GM15510 (cell line): Measurements from ENCODE around the gene TET3.

ENCODE experiments used
- POLR2A ChIP-seq: IDR thresholded peaks from 3 replicates; pipeline ENCODE4 v1.6.1; 2011; ENCODE audit warnings: borderline replicate concordance; ENCODE audit not compliant: insufficient read length; ENCODE audit errors: extremely low read depth

TET3 gene

DNA sequence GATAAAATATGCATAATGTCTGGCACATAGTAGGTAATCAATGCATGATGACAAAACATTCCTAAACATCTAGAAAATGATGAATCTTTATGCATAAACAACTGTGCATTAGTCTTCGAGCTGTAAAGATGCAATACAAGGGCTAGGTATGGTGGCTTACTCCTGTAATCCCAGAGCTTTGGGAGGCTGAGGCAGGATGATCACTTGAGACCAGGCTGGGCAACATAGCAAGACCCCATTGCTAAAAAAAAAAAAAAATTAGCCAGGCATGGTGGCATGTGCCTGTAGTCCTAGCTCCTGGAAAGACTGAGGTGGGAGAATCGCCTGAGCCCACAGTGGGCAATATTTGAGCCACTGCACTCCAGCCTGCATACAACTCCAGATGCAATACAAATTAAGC is 5.3 kb downstream of the TET3 start:
- TF ChIP-seq POLR2A: no peak

DNA sequence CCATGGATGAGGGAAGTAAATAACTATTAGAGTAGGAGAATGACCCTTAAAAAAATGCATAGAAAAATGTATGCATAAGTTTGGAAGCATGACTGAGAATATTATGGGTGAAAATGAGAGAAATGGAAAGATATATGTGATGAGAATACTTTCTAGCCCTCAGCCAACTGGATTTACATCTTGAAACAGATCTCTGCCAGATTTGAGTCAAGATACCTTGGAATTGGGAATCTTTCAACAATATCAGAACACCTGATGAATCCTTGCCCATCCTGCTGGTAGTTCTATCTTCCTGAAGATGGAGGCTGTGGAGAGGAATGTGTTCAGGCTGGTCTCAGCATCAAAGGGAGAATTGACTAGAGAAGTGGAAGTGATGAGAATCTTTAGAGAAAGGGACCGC is 5.8 kb downstream of the TET3 start:
- no peak for TF ChIP-seq POLR2A

DNA sequence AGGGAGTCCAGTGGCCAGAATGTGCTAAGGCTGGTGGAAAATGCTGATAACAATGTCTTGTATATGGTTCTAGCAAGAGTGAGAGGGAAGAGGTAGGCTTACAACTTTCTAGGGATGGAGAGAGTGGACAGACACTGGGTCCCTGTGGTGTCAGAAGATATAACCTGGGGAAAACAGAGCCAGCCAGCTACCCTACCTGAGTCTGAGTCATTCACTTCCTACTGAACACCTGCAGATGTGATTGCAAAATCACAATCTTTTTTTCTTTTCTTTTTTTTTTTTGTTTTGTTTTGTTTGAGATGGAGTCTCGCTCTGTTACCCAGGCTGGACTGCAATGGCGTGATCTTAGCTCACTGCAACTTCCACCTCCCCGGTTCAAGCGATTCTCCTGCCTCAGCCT is 7.3 kb downstream of the TET3 start:
- no peak for TF ChIP-seq POLR2A

DNA sequence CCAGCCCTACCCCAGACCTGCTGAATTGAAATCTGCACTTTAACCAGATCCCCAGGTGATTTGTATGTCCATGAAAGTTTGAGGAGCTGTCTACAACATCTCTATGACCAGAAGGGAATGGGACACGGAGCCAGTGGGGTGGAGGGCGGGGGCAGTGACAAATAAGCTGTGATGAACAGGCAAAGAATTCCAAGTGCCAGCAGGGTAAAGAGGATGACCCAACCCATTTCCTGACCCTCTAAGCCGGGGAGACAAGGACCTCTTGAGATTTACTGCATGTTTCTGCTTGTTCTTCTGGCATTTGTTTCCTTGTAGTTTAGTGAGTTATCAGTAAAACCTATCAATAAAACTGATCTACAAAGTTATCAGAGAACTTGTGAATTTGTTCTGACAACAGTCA is 8.7 kb downstream of the TET3 start:
- no peak for TF ChIP-seq POLR2A

DNA sequence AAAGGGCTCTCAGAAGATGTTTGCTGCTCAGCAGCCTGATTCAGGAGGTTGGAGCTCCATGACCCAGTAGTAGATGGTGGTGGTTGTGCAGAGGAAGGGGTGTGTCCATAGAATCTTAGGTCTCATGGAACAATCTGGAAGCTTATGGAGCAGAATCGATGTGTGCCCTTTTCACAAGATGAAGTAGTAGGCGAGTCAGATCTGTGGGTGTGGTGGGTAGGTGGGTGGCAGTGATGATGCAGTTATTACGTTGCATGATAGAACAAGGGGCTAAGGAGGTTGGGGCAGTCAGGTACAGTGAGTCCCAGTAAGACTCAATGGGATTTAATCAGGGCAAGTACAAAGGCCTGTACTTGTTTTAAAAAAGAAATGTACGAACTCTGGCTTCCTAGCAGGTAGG is 9.1 kb downstream of the TET3 start:
- TF ChIP-seq POLR2A: no peak

DNA sequence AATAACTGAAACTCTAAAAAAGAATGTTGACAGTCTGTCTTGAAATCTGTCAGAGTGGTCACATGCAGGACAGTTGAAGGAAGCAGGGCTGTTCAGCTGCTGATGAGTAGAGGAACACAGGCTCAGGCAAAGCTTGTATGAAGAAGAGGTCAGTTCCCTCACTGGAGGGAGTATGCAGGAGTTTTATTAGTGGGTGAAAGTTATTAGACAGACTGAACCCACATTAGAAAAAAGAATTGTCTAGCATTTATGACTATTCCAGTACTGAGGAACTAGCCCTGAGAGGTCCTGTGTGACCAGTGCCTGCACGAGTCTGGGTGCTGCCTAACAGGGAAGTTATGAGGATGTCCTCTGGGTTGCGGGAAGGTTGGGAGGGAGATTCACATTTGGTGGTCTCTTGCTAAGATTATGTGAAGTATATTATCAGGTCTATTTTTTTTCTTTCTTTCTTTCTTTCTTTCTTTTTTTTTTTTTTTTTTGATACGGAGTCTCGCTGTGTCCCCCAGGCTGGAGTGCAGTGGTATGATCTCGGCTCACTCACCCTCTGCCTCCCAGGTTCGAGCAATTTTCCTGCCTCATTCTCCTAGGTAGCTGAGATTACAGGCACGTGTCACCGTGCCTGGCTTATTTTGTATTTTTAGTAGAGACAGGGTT is 9.6 kb downstream of the TET3 start:
- no peak for TF ChIP-seq POLR2A

DNA sequence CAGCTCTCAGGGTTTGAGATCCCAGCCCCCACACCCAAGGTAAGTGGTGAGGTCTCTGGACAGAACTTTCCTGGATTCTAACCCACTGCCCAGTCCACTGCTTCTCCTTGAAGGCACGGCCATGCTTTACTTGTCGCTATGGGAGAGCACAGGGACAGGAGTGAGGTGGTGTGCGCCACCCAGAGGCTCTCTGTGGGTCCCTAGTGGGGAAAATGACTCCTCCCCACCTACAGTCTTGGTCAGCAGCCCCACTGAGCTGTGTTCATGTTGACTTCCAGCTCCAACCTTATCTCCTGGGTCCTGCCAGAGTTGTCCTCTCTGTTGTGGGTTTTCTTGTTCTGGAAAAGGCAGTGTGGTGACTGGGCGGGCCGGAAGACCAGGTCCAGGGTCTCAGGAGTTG is 11.1 kb downstream of the TET3 start:
- no peak for TF ChIP-seq POLR2A

DNA sequence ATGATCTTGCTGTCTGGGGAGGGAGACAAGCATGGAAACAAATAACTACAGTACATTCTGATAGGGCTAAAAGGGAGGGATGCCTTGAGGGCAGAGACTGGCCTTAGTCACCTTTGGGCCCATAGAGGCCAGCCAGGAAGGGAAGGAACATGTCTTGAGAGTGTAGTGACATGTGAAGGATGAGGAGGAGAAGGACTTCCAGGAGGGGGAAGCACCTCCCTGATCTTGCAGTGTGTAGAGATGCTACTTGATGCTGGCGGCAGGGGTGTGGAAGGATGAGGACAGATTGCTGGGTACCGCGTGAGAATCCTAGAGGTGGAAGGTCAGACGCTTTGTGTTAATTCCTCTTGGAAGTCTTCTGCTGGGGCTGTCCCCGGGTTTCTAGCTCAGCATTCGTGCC is 13.1 kb downstream of the TET3 start:
- TF ChIP-seq POLR2A: no peak

DNA sequence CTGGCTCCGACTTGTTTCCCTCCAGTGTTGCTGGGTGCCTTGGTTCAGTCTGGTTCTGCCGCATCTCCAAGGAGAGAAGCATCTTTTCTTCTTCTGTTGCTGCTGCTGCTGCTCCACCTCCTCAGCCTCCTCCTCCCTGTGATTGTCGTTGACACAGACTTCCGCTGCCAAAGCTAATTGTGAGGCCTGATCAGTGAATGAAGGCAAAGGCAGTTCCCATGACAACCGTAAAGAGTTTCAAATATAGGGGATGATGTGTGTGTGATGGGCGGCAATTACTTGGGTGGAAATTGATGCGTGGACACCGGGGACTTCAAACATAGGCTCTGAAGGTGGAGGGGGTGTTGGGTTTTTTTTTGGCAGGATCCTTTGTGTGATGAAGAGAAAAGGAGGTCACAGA is 13.7 kb downstream of the TET3 start:
- no peak for TF ChIP-seq POLR2A

DNA sequence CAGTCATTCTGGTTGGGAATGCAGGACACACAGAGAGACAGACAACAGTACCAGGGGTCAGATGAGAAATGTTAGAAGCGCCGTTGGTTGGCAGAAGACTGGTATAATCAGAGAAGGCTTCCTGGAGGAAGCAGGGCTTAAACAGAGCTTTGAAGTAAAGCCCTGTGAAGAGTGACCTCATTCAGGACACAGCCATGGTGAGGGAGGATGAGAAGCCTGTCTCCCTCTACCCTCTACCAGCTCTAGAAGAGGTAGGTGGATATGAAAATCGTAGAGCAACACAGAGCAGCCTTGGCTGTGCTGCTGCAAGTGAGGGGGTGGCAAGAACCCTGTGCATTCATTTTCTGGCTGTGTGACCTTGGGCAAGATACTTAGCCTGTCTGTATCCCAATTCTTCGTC is 14.2 kb downstream of the TET3 start:
- TF ChIP-seq POLR2A: no peak

DNA sequence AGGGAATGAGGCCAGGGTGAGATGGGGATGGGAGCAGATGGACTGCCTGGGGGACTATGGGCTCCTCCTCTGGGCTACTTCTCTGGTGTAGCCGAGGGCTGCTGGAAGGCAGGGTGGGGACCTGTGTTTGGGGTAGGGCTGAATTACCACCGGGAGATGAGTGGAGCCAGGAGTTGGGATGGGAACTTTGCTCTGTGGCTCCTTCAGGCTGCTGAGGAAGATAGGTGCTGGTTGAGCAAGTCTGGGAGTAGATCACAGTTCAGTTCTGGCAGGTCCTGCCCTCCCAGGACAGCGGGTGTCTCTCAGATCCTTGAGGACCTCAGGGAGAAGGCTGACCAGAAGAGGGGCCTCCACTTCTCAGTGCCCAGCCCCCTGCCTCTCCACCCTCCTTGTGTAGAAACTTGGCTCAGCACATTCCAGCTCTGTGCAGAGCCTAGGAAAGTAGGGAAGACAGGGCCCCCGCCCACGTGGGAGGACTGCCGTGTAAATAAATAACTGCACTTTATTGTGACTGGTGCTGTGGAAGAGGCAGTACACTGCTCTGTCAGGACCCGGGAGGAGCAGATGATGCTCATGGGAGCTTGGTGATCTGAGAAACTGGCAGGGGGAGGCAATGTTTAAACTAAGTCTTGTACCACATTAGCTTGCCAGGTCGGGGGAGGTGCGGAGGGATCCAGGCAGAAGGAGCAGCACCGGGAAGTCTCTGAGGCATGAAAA is 15.3 kb downstream of the TET3 start:
- TF ChIP-seq POLR2A: no peak

DNA sequence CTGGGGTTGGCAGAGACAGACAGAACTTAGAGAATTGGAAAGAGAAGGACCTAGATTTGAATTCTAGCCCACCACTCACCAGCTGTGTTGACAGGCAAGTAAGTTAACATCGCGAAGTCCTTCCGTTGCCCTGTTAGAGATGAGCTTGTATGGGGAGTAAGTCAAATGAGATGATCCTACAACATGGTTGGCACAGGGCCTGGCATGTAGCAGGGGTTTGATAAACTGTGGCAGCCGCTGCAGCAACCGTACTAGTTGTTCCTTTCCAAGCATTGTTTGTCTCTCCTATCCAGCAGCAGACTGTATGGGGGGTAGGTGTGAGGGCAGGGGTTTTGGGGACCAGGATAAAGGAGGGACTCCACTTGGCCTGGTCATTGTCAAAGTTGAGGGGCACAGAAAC is 16.0 kb downstream of the TET3 start:
- no peak for TF ChIP-seq POLR2A

DNA sequence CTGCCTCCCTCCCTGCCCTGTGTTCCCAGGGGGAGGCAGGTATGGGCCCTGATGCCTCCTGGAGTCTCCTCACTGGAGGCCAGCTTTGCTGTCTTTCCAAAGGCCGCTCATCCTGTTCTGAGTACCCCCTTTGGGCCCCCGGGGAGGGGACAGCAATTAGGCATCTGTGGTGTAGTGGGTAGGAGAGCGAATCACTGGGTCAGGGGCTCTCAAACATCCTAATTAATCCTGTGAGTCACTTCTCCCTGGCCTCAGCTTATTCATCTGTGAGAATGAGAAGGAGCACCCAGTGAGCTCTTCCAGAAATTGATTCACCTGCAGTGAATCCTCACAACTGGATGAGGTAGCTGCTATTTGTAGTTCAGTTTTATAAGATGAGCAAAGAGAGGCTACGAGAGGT is 16.4 kb downstream of the TET3 start:
- TF ChIP-seq POLR2A: no peak

DNA sequence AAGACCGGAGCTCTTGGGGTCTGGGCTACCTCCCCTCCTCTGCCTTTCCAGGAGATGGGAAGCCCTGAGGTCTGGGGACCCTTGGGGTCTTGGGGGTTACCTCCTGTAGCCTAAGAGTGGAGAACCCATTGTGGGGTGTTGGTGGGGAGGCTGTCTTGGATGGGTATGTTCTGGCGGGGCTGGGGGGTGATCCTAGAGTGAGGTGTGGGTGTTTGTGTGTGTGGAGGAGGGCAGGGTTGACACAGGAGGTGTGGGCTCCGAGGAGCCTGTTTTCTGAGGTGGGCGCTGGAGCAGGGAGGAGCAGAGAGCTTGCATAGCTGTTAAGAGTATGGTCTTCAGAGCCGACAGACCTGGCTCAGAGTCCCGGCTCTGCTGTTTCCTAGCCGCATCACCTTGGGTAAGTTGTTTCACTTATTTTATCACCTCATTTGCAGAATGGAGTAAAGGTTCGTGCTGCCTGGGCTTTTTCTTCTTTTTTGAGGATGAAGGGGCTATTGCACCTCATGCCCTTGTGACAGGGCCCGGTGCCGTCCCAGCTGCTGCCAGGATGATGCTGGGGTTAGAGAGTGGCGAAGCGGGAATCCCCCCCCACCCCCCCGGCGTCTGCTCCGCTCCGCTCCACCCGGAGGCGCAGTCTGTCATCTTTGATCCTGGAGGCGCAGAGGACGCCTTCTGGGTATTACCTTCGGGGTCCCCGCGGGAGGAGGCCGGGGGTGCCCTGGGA is 17.2 kb downstream of the TET3 start:
- TF ChIP-seq POLR2A: no peak

DNA sequence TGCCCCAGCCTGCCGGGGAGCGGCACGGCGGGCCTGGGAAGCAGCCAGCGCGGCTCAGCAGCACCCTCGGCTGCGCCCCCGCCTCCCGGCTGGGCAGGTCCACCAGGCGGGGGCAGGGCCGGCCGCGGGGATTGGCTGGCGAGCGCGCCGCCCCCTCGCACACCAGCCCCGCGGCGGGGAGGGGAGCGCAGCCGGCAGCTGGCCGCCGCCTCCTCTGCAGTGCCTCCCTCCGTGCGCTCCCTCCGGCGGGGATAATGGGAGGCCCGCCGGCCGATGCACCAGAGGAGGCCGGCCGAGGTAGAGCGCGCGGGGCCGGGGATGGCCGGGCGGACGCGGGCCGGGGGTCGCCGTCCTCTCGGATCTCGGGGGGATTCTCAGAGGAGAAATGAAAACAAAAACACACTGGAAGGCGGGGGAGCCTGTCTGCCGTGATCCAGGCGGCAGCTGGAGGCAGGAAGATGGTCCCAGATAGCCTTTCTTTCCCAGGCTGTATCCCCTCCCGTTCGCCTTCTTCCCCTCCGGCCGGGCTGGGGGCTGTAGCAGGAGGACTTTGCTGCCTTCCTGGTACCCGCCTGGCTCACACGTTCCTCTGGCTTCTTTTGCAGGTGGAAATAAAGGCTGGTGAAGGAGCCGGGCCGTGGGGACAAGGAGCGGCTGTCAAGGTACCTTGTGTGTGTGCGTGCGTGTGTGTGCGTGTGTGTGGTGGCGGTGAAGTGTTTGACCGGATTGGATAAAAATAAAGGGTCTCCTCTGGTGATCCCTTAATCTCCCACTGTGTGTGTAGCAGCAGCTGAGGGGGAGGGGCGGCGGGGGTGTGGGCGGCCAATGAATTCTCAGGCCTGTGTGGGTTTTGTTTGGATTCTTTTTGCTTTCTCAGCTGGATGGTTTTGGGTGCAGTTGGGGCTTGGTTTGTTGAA is 18.1 kb downstream of the TET3 start:
- peak; percentile 33 for TF ChIP-seq POLR2A

DNA sequence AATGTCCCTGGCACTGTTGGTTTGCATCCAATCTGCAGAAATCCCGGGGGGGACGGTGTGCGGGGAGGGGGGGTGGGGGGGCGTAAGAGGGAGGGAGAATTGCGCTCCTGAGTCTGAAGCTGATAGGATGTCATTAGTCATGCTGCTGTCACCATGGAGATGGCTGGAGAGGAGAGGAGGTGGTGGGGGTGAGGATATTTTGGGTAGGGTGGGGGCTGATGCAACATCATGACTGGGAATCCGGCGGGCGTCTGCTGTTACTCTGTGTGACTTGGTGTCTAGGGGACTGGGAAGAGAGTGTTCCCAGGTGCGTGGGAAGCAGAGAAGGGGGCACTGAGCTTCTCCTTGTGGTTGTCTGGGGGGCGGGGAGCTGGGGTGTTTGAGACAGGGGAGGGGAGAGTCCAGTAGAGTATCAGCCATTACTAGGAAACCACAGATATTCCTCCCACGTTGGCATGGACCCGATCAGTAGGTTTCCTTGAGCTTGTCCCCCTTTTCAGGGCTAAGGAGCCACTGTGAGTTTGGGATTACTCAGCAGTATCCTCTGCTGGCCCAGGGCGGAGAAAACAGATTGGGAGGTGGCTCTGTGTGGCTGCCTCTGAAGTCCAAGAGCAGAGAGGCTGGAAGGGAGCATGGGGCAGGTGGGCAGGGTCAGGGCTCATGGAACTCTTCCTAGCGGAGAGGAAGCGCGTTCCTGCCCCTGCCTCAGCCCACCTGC is 18.9 kb downstream of the TET3 start:
- TF ChIP-seq POLR2A: no peak
